CD4-positive, alpha-beta T cell (primary cell): Measurements from ENCODE around the gene TEAD3. TPM values are rescaled to one million over a fixed set of nuclear protein-coding genes. Genes with fewer than 3 reads are reported as not detected.
"Not testable (repeated sequence)": the region's sequence is repeated elsewhere in the genome, so short reads cannot be mapped to it uniquely, and the experiment has no call there.

Experiments
- ATAC-seq: fragments of 200-7000 bp; cut with Tn5 transposase; one replicate; pipeline ENCODE4 v1.10.0; 2022; ENCODE audit warnings: mild to moderate bottlenecking; ENCODE audit not compliant: poor library complexity
- CTCF ChIA-PET: fragments of 350-600 bp; sonication (Branson Sonifier 250); formaldehyde crosslinking; loops from one replicate; lab custom pipeline; 2021; ENCODE audit warnings: antibody characterized with exemption, inconsistent platforms; lab: Charles Lee
- POLR2A ChIA-PET: fragments of 350-600 bp; sonication (Branson Sonifier 250); formaldehyde crosslinking; loops from one replicate; lab custom pipeline; 2021; ENCODE audit warnings: antibody characterized with exemption, inconsistent platforms; lab: Charles Lee
- DNase-seq, 14 experiments: peaks; one replicate each; pipeline ENCODE4 v3.0.0-alpha.2; 2013 to 2020; ENCODE audit warnings: mixed read lengths in 2 of 14
- H3K27ac ChIP-seq, 2 donors: one replicate each; pipeline versions ENCODE4 v1.5.1 to v1.7.0; 2013; ENCODE audit warnings: low read length in 2 of 2, low read depth in 1 of 2, mild to moderate bottlenecking in 1 of 2
- H3K27me3 ChIP-seq, 2 experiments: 1 replicate in 1 of 2; 2 replicates in 1 of 2; pipeline versions ENCODE4 v1.6.1 to v1.7.0; 2013; ENCODE audit warnings: low read length in 2 of 2, control low read depth in 1 of 2, mild to moderate bottlenecking in 1 of 2, moderate library complexity in 1 of 2; ENCODE audit not compliant: insufficient read depth in 2 of 2, control insufficient read depth in 1 of 2
- H3K36me3 ChIP-seq: one replicate; pipeline ENCODE4 v1.6.1; 2013; ENCODE audit warnings: low read length, control low read depth; ENCODE audit not compliant: insufficient read depth
- H3K4me1 ChIP-seq: one replicate; pipeline ENCODE4 v1.6.1; 2013; ENCODE audit warnings: low read length, control low read depth; ENCODE audit not compliant: insufficient read depth
- H3K4me3 ChIP-seq: one replicate; pipeline ENCODE4 v1.5.1; 2013; ENCODE audit warnings: mild to moderate bottlenecking, low read length, moderate library complexity
- H3K9me3 ChIP-seq, 2 experiments: 1 replicate in 1 of 2; 2 replicates in 1 of 2; pipeline versions ENCODE4 v1.6.1 to v1.7.0; 2013; ENCODE audit warnings: low read length in 2 of 2, mild to moderate bottlenecking in 2 of 2, control low read depth in 1 of 2, moderate library complexity in 1 of 2; ENCODE audit not compliant: control insufficient read depth in 1 of 2, insufficient read depth in 1 of 2
- H3K27ac Mint-ChIP-seq: one replicate; pipeline ENCODE4 v1.8.0; 2020; ENCODE audit warnings: mixed read lengths
- H3K27me3 Mint-ChIP-seq: one replicate; pipeline ENCODE4 v1.8.0; 2021; ENCODE audit warnings: mixed read lengths
- H3K36me3 Mint-ChIP-seq: one replicate; pipeline ENCODE4 v1.8.0; 2021; ENCODE audit warnings: low read depth, mixed read lengths
- H3K4me1 Mint-ChIP-seq: one replicate; pipeline ENCODE4 v1.8.0; 2021; ENCODE audit warnings: low read depth, mixed read lengths
- H3K4me3 Mint-ChIP-seq: one replicate; pipeline ENCODE4 v1.8.0; 2020; ENCODE audit warnings: mild to moderate bottlenecking, mixed read lengths
- H3K9me3 Mint-ChIP-seq: one replicate; pipeline ENCODE4 v1.8.0; 2020; ENCODE audit warnings: mixed read lengths
- intact Hi-C, 2 experiments: fragments of 100-400 bp; cut with DNase I in 1 of 2; cut with micrococcal nuclease in 1 of 2; formaldehyde crosslinking; loops; one replicate each; pipeline versions ENCODE4 v1.15.1 to v1.9.0; 2023 to 2025; cut with DNase I, micrococcal nuclease
- total RNA-seq, 174 experiments: library from RNA in 2 of 174; stranded (reverse) in 2 of 174; gene quantifications; one replicate each; pipeline ENCODE4 v1.2.3 and lab custom pipeline; 2021 to 2026
- TF ChIP-seq, protein P1 (sequence below): fragments of 200-600 bp; IDR thresholded peaks from one replicate; pipeline ENCODE4 v1.8.0; 2022; ENCODE audit warnings: antibody characterized with exemption, mild to moderate bottlenecking

TEAD3 gene
- total RNA-seq, 2 experiments from 2014 or later, result 0.11 TPM; not detected in 1

DNA sequence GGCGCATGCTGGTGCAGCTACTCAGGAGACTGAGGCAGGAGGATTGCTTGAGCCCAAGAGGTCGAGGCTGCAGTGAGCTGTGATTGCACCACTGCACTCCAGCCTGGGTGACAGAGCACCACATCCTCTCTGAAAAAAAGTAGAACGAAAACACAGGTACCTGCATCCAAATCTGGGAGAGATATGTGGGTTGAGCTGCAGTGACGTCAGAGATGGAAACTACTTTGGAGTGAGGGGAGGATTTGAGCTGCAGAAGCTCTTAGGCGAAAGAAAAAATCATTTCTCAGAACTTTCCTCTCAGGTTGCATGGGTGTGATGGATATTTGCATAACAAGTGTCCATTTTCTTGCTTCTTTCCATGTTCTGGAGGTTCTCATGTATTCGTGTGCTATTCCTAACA lies 19.8 kb upstream of the TEAD3 start:
- no peak overlapping the region for H3K4me3 Mint-ChIP-seq
- H3K27me3 ChIP-seq, result peaks cover 4 to 7% of the 10 kb centered on the region in 2 experiments

DNA sequence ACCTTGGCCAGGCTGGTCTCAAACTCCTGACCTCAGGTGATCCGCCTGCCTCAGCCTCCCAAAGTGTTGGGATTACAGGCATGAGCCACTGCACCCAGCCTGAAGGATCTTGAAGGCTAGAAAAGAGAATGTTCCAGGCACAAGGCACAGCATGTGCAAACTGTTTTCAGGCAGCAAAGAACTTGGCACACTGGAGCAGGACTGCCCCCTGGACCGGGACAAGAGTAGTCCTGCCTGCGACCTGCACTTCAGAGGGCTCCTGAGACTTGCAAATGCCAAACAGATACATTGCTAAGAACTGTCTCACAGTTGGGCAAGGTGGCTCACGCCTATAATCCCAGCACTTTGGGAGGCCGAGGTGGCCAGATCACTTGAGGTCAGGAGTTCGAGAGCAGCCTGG lies 19.1 kb upstream of the TEAD3 start:
- ATAC-seq, H3K27ac ChIP-seq, H3K4me3 ChIP-seq, H3K36me3 Mint-ChIP-seq, H3K9me3 Mint-ChIP-seq, H3K27ac Mint-ChIP-seq, H3K4me1 Mint-ChIP-seq, DNase-seq, H3K36me3 ChIP-seq, H3K4me1 ChIP-seq, intact Hi-C loops, CTCF ChIA-PET, H3K4me3 Mint-ChIP-seq: not testable (repeated sequence)
- Histone ChIP-seq H3K27me3 (peaks cover 12 to 15% of the 10 kb centered on the region in 2 experiments), H3K9me3 (peaks cover 0 to 10% of the 10 kb centered on the region in 2 experiments)
- POLR2A ChIA-PET, result interaction anchor here (1.5 kb wide), 1 partner anchor 36 kb away, joined by 8 read pairs; no protein-coding TSS in a partner anchor
- peaks cover 18% of the 10 kb centered on the region for H3K27me3 Mint-ChIP-seq

More for the DNA sequence above, 19.8 kb upstream of the TEAD3 start:
- no peaks in the 10 kb centered on the region for H3K9me3 Mint-ChIP-seq
- POLR2A ChIA-PET, result interaction anchor here (0.6 to 1.5 kb wide), 2 partner anchors 27 to 36 kb away, joined by 5 to 8 read pairs; no protein-coding TSS in a partner anchor
- CTCF ChIA-PET, result interaction anchor here (0.6 kb wide), 1 partner anchor 178 kb away, joined by 3 read pairs; no protein-coding TSS in a partner anchor
- TF ChIP-seq, protein P1, sequence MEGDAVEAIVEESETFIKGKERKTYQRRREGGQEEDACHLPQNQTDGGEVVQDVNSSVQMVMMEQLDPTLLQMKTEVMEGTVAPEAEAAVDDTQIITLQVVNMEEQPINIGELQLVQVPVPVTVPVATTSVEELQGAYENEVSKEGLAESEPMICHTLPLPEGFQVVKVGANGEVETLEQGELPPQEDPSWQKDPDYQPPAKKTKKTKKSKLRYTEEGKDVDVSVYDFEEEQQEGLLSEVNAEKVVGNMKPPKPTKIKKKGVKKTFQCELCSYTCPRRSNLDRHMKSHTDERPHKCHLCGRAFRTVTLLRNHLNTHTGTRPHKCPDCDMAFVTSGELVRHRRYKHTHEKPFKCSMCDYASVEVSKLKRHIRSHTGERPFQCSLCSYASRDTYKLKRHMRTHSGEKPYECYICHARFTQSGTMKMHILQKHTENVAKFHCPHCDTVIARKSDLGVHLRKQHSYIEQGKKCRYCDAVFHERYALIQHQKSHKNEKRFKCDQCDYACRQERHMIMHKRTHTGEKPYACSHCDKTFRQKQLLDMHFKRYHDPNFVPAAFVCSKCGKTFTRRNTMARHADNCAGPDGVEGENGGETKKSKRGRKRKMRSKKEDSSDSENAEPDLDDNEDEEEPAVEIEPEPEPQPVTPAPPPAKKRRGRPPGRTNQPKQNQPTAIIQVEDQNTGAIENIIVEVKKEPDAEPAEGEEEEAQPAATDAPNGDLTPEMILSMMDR, result no peak
- no peak overlapping the region for H3K4me3 ChIP-seq
- intact Hi-C loops, result no loop called here
- DNase-seq, result no peak
- H3K27ac Mint-ChIP-seq, result no peak overlapping the region
- no peak for ATAC-seq
- H3K36me3 ChIP-seq, result no peaks in the 10 kb centered on the region
- H3K36me3 Mint-ChIP-seq, result no peaks in the 10 kb centered on the region
- peaks cover 0 to 6% of the 10 kb centered on the region in 2 experiments for H3K9me3 ChIP-seq
- peaks cover 13% of the 10 kb centered on the region for H3K27me3 Mint-ChIP-seq
- no peaks in the 10 kb centered on the region for H3K4me1 Mint-ChIP-seq
- H3K4me1 ChIP-seq, result peaks cover 8% of the 10 kb centered on the region
- no peak overlapping the region for H3K27ac ChIP-seq

DNA sequence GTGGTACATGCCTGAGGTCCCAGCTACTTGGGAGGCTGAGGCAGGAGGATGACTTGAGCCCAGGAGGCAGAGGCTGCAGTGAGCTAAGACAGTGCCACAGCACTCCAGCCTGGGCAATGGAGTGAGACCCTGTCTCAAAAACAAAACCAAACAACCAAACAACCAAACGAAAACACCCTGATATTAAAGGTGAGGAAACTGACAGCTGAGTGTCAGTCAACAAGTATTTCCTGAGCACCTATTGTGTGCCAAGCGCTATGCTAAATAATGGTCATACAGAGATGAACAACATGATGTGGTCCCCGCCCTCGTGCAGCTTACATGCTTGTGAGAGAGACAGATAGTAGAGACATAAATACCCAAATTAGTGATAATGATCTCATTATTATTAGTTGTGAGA lies 17.7 kb upstream of the TEAD3 start:
- peaks cover 21% of the 10 kb centered on the region for H3K27me3 Mint-ChIP-seq
- CTCF ChIA-PET, result no interaction called here
- H3K4me1 ChIP-seq, result peaks cover 4% of the 10 kb centered on the region
- intact Hi-C loops, result no loop called here
- no peak overlapping the region for H3K4me3 Mint-ChIP-seq
- ATAC-seq (no peak), DNase-seq (no peak)
- H3K36me3 ChIP-seq, result no peaks in the 10 kb centered on the region
- no peak overlapping the region for H3K27ac Mint-ChIP-seq
- TF ChIP-seq, protein P1, result no peak
- peaks cover 0 to 10% of the 10 kb centered on the region in 2 experiments for H3K9me3 ChIP-seq
- H3K4me1 Mint-ChIP-seq, result no peaks in the 10 kb centered on the region
- no peaks in the 10 kb centered on the region for H3K36me3 Mint-ChIP-seq
- POLR2A ChIA-PET, result no interaction called here
- no peak overlapping the region for H3K4me3 ChIP-seq
- H3K27me3 ChIP-seq, result peaks cover 17 to 18% of the 10 kb centered on the region in 2 experiments
- H3K9me3 Mint-ChIP-seq, result no peaks in the 10 kb centered on the region
- no peak overlapping the region for H3K27ac ChIP-seq

DNA sequence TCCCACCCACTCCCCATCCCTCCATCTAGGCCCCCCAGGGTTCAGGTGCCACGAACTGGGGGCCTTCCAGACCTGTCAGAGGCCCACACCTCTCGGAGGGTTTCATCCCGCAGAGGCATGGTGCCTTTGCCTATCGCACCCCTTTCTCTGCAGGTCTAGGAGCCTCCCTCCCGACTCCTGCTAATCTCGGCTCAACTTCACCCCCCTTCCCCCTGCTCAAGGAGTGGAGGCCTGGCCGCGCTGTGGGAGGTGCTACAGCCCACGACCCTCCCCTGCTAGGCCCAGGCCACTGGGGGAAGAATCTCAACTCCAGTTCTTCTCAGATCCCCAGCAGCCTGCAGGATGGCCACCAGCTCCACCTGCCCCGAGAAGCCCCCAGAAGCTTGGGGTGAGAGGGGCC lies 15.9 kb upstream of the TEAD3 start, which contains the start of gene TULP1:
TSS of gene TULP1 (minus strand) at position 157 of the 400 bp plus-strand sequence. CDS start at position 119, 38 bp downstream.
- Mint-ChIP-seq H3K36me3 (no peaks in the 10 kb centered on the region), H3K4me3 (no peak within 1 kb of the TSS), H3K9me3 (no peaks in the 10 kb centered on the region), H3K4me1 (no peaks in the 10 kb centered on the region), H3K27me3 (peaks cover 21% of the 10 kb centered on the region), H3K27ac (no peak within 1 kb of the TSS)
- Histone ChIP-seq H3K9me3 (peaks cover 0 to 10% of the 10 kb centered on the region in 2 experiments), H3K27me3 (peaks cover 17 to 18% of the 10 kb centered on the region in 2 experiments), H3K4me3 (no peak within 1 kb of the TSS), H3K36me3 (no peaks in the 10 kb centered on the region), H3K27ac (no peak within 1 kb of the TSS), H3K4me1 (peaks cover 4% of the 10 kb centered on the region)
- DNase-seq, result no peak
- intact Hi-C loops, result no loop called here
- no peak for ATAC-seq
- CTCF ChIA-PET, result interaction anchor here (1.2 kb wide), 1 partner anchor 10 kb away, joined by 3 read pairs; no protein-coding TSS in a partner anchor
- POLR2A ChIA-PET, result no interaction called here
- TF ChIP-seq, protein P1, result no peak
